Measurements from ENCODE around the gene HMGN1.

The HMGN1 gene

GRCh38 chr21:39296891-39297290, 52.0 kb downstream of the HMGN1 start:
- DNase-seq: no peak
